COLO668 (cell line): ENCODE data around the gene CARD14.
A peak's percentile ranks its signal among the peaks of the same experiment; 100 is the strongest.
"Not testable (repeated sequence)": the region's sequence is repeated elsewhere in the genome, so short reads cannot be mapped to it uniquely, and the experiment has no call there.

Experiments
- DNase-seq: peaks from one replicate; lab custom pipeline; 2025; ENCODE audit not compliant: unreplicated experiment; lab: John Stamatoyannopoulos, UW

Gene CARD14

GRCh38 chr17:80147035-80147822, 22.6 kb upstream of the CARD14 start, which contains the start of gene EIF4A3:
Gene EIF4A3 (minus strand): TSS chr17:80147128. CDS start chr17:80146961, 167 bp downstream.
- peak; percentile 95 for DNase-seq

DNA sequence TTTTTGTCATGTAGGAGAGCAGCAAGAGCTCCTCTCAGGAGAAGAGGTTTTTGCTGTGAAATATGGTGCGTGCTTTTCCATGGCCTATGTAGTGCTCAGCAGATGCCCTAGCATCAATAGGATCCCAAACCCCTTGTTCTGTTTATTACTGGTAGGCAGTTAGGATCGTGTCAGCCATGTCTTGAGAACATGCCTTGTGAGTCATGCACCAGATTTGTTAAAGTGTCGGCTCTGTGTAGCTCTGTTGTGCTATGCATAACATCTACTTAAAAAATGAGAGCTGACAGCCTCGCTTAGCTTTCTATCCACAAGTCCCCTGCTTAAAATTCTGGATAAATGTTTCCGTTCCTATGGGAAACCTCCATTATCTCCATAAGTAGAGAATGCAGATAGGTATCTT, 18.5 kb upstream of the CARD14 start:
- DNase-seq, result no peak

DNA sequence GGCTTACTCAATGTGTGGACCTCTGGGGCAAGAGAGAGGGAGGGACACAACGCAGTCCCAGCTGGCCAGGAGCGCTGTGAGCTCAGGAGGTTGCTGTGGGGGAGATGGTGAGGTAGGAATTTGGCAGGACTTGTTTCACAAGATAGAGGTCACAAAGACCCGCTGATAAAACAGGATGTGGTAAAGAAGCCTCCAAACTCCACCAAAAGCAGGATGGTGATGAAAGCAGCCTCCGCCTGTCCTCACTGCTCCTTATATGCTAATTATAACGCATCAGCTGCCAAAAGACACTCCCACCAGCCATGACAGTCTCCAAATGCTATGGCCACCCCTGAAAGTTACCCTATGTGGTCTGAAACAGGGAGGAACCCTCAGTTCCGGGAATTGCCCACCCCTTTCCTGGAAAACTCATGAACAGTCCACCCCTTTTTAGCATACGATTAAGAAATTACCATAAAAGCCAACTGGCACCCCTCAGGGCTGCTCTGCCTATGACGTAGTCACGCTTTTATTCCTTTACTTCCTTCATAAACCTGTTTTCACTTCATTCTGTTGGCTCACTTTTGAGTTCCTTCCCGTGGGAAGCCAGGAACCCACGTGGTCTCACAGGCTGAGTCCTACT, 17.6 kb upstream of the CARD14 start:
- DNase-seq, result no peak

DNA sequence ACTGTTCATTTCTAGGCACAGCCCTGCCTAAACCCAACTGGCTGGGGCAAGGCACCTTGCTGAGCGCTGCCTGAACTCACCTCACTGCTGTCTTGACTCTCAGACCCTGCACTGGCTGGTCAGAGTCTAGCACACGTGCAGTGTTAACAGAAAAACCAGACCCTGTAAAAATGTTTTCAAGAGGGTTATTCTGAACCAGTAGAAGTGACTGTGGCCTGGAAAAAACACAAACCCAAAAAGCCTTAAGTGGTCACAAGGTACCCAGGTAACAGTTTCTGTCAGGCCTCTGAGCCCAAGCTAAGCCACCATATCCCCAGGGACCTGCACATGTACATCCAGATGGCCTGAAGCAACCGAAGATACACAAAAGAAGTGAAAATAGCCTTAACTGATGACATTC, 16.8 kb upstream of the CARD14 start:
- DNase-seq, result no peak

GRCh38 chr17:80154166-80154565, 15.7 kb upstream of the CARD14 start:
- no peak for DNase-seq

DNA sequence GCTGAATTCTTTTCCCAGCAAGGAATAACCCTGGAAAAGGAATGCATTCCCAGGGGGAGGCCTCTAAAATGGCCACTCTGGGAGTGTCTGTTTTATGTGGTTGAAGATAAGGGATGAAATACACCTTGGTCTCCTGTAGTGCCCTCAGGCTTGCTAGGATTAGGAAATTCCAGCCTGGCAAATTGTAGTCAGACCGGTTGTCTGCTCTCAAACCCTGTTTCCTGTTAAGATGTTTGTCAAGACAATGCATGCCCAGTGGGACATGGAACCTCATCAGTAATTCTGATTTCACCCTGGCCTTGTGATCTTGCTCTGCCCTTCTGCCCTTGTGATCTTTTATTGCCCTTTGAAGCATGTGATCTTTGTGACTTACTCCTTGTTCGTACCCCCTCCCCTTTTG, 14.2 kb upstream of the CARD14 start:
- not testable (repeated sequence) for DNase-seq

GRCh38 chr17:80158846-80159245, 11.0 kb upstream of the CARD14 start:
- no peak for DNase-seq

GRCh38 chr17:80160536-80160935, 9.3 kb upstream of the CARD14 start:
- DNase-seq, result no peak

- no peak for DNase-seq
These were observed 6.5 kb upstream of the CARD14 start for GRCh38 chr17:80163336-80163735.

DNA sequence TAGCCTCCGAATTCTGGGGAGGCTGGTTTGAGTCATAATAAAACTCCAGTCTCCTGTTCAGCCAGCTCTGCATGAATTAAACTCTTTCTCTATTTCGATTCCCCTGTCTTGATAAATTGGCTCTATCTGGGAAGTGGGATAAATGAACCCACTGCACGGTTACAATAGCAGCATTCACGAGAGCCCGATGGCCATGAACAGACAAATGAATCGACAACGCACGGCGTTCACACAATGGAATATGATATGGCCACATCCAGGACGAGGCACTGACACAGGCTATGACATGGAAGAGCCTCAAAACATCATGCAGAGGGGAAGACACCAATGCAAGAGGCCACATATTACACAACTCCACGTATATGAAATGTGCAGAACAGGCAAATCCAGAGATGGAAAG, 5.6 kb upstream of the CARD14 start:
- no peak for DNase-seq

DNA sequence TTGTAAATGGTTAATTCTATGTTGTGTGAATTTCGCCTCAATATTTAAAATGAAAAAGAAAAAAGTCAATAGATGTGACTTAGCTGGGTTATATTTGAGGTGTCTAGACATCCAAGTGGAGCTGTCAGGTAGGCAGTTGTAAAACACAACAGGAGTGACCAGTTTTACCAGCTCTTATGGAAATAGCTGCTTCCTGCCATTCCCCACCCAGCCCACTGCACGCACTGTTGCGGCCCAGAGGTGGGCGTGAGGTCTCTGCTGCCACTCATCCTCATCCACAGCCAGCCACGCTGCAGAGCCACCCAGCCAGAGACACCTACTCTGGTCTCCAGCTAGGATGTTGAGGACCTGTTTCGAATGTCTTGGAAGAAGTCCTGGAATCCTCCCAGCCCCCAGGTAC, 3.4 kb upstream of the CARD14 start:
- DNase-seq, result no peak

DNA sequence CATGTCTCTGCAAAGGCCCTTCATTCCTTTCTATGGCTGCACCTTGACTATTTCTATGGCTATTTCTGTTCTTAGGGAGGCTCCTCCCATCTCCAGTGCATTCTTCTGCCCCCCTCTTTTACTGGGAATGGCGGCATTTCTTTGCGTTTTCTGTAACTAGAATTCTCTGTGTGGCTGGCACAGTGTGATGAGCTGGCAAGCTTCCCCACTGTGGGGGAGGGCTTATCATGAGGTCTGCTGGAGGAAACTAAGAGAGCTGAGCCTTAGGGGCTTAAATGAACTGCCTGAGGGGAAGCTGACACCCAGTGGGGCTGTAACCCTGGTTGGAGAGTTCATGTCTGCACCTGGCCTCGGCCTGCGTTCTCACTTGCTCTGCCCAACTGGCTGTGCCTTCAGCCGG, 1.5 kb upstream of the CARD14 start:
- DNase-seq, result no peak

DNA sequence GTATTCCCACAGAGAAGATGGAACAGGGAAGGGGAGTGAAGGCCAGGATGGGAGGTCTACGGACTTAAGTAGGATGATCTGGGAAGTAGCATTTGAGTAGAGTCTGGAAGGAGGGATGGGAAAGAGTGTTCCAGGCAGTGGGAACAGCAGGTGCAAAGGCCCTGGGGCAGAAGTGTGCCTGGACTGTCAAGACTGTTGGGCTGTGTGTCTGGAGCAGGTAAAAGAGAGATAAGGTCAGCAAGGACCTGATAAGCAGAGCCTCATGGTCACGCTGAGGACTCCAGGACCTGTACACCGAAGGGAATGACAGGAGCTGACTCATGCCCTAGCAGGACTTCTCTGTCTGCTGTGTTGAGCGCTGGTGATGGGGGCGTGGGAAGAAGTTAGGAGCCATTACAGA, 723 bp upstream of the CARD14 start:
- DNase-seq, result no peak

GRCh38 chr17:80171681-80172080, 1.9 kb downstream of the CARD14 start:
- DNase-seq, result no peak

DNA sequence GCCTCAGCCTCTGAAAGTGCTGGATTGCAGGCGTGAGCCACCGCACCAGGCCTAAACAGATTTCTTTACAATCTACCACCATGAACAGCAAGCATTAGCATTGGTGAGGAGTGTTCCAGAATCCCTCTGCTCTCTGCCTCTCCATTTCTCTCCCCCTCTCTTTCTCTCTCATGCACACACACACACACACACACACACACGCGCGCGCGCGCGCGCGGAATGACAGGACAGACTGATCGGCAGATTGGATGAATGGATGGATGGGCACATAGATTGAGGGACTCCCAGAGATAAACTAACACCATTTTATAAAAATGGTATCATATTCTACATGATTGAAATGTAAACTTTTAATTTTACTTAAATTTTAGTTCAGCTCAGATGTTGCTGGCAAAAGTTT, 3.3 kb downstream of the CARD14 start:
- DNase-seq, result no peak

- DNase-seq, result no peak
These were observed 4.1 kb downstream of the CARD14 start for GRCh38 chr17:80173916-80174315.

- no peak for DNase-seq
These were observed 6.9 kb downstream of the CARD14 start for GRCh38 chr17:80176757-80177156.

- no peak for DNase-seq
These were observed 8.3 kb downstream of the CARD14 start for GRCh38 chr17:80177986-80178595.

- DNase-seq, result no peak
These were observed 10.4 kb downstream of the CARD14 start for GRCh38 chr17:80180192-80180591.

DNA sequence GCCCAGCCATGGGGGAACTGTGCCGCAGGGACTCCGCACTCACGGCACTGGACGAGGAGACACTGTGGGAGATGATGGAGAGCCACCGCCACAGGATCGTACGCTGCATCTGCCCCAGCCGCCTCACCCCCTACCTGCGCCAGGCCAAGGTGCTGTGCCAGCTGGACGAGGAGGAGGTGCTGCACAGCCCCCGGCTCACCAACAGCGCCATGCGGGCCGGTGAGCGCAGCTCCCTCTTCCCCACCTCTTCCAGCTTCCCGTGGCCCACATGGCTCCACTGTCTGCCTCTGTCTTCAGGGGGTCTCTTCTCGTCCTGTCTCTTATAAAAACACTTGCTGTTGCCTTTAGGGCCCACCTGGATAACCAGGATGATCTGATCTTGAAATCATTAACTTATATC, 11.6 kb downstream of the CARD14 start:
- DNase-seq, result no peak

- no peak for DNase-seq
These were observed 12.5 kb downstream of the CARD14 start for GRCh38 chr17:80182118-80182844.

DNA sequence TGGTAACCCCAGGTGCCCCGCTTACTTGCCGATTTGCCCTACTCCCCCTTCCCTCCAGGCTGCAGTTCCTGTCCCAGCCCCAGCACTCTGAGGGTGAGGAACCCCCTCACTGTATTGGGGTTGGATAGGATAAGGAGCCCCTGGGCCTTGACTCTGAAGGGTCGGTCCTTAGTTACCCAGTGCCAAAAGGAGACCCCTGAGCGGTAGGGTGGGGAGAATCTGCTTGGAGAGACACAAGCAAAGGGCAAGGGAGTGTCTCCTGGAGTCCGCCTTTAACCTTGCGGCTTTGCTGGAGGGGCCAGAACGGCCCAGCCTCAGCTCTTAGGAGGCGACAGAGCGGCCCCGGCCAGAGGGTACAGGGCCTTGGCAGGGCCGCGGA, 13.0 kb downstream of the CARD14 start:
- no peak for DNase-seq
